Suprapubic skin (tissue), 4 donors: ENCODE data around the gene FAM171A2. TPM values are rescaled to one million over a fixed set of nuclear protein-coding genes. Genes with fewer than 3 reads are reported as not detected.
"Not testable (repeated sequence)": the region's sequence is repeated elsewhere in the genome, so short reads cannot be mapped to it uniquely, and the experiment has no call there.

Experiments used
- DNase-seq, 2 donors: peaks; one replicate each; pipeline ENCODE4 v3.0.0-alpha.2; 2019; ENCODE audit warnings: low spot score in 2 of 2
- H3K27ac ChIP-seq: fragments of 200-600 bp; sonication (generic); one replicate; pipeline ENCODE4 v1.5.1; 2019
- H3K27me3 ChIP-seq: fragments of 200-600 bp; sonication (generic); one replicate; pipeline ENCODE4 v1.5.1; 2019
- H3K36me3 ChIP-seq: fragments of 200-600 bp; sonication (generic); one replicate; pipeline ENCODE4 v1.5.1; 2019
- H3K4me1 ChIP-seq: fragments of 200-600 bp; sonication (generic); one replicate; pipeline ENCODE4 v1.5.1; 2019
- H3K4me3 ChIP-seq: fragments of 200-600 bp; sonication (generic); one replicate; pipeline ENCODE4 v1.5.1; 2019; ENCODE audit warnings: mild to moderate bottlenecking
- H3K9me3 ChIP-seq: fragments of 200-600 bp; sonication (generic); one replicate; pipeline ENCODE4 v1.5.1; 2019
- EP300 ChIP-seq: sonication (generic); formaldehyde crosslinking; IDR thresholded peaks from one replicate; pipeline ENCODE4 v1.6.1; 2017; ENCODE audit warnings: antibody characterized with exemption
- POLR2A ChIP-seq, 2 donors: fragments of 450-650 bp; IDR thresholded peaks; one replicate each; pipeline ENCODE4 v1.6.1; 2017; ENCODE audit warnings: antibody characterized with exemption in 2 of 2, mild to moderate bottlenecking in 2 of 2, moderate library complexity in 2 of 2
- POLR2AphosphoS5 ChIP-seq, 3 donors: sonication (generic); formaldehyde crosslinking; IDR thresholded peaks; one replicate each; pipeline ENCODE4 v1.6.1; 2017; ENCODE audit warnings: antibody characterized with exemption in 3 of 3
- WGBS: methylation state at CpG from one replicate; pipeline ENCODE4 v1.1.5; 2018; 5-methylcytosine and 5-hydroxymethylcytosine counted together
- total RNA-seq, 4 donors: library from RNA; depleted of rRNA; stranded (reverse); fragments of >200 nt; gene quantifications; one replicate each; pipeline ENCODE4 v1.1.0, GENCODE V29; 2016
- TF ChIP-seq, protein P1 (sequence below), 2 donors: fragments of 200-600 bp in 1 of 2; fragments of 450-650 bp in 1 of 2; sonication (generic) in 1 of 2; IDR thresholded peaks; one replicate each; pipeline ENCODE4 v1.5.1; 2016 to 2019; ENCODE audit warnings: antibody characterized with exemption in 2 of 2, mild to moderate bottlenecking in 1 of 2, moderate library complexity in 1 of 2

The FAM171A2 gene
- total RNA-seq, 4 donors from 2014 or later: 1.2 to 2.6 (median 1.5) TPM

DNA sequence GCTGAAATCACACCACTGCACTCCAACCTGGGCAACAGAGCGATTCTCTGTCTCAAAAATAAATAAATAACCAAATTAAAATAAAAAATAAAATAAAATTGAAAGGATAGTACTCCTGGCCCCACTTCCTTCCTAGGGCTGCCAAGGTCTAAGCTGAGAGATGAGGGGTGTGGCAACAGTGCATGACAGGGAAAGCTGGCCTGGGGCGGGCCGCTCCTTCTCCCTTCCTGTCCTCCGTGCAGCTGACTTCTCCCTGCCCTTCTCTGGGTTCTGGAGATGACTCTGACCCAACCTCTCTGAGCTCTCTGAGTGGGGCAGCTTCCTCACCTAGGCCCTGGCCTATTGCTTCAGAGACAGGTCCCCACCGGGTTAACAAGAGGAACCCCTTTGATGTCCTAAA lies 30.3 kb downstream of the FAM171A2 start:
- WGBS: 23% methylated on average over 5 of the region's 5 CpGs
- H3K36me3 ChIP-seq: no peaks in the 10 kb centered on the region
- H3K27me3 ChIP-seq: no peaks in the 10 kb centered on the region
- peak in 1 of 2 donors; percentile 65 for DNase-seq
- no peak overlapping the region for H3K4me3 ChIP-seq
- no peak overlapping the region for H3K27ac ChIP-seq
- no peak for TF ChIP-seq EP300
- TF ChIP-seq POLR2AphosphoS5 (IDR thresholded peaks at IDR 0.05): no peak
- no peaks in the 10 kb centered on the region for H3K9me3 ChIP-seq
- peaks cover 21% of the 10 kb centered on the region for H3K4me1 ChIP-seq

DNA sequence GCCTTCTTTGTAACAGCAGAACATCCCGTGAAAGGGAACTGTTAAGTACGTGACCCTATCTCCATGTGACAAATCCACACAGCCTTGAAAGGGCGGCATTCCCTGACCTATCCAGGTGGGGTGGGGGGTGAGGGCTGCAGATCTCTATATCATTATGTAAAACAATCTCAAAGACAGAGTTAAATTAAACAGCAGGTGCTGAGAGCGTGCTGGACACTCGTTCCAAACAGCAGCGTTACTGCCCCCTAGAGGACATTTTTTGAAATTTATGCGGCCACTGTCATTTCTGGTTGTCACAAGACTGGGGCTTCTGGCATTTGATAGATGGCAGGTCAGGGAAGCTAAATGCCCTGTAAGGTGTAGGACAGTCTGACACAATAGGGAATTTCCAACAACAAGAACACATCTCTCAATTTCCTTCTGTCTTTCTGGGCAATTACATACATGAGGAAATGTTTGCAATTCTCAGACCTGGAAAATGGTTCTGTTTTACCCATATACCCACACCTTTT lies 32.3 kb downstream of the FAM171A2 start:
- TF ChIP-seq POLR2AphosphoS5 (IDR thresholded peaks at IDR 0.05): no peak
- TF ChIP-seq, protein P1, sequence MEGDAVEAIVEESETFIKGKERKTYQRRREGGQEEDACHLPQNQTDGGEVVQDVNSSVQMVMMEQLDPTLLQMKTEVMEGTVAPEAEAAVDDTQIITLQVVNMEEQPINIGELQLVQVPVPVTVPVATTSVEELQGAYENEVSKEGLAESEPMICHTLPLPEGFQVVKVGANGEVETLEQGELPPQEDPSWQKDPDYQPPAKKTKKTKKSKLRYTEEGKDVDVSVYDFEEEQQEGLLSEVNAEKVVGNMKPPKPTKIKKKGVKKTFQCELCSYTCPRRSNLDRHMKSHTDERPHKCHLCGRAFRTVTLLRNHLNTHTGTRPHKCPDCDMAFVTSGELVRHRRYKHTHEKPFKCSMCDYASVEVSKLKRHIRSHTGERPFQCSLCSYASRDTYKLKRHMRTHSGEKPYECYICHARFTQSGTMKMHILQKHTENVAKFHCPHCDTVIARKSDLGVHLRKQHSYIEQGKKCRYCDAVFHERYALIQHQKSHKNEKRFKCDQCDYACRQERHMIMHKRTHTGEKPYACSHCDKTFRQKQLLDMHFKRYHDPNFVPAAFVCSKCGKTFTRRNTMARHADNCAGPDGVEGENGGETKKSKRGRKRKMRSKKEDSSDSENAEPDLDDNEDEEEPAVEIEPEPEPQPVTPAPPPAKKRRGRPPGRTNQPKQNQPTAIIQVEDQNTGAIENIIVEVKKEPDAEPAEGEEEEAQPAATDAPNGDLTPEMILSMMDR (IDR thresholded peaks at IDR 0.05): peak; percentile 77 to 79
- whole genome bisulfite sequencing: 5% methylated on average over 7 of the region's 7 CpGs
- no peaks in the 10 kb centered on the region for H3K27me3 ChIP-seq
- H3K36me3 ChIP-seq: no peaks in the 10 kb centered on the region
- H3K4me1 ChIP-seq: peaks cover 26% of the 10 kb centered on the region
- DNase-seq: no peak
- H3K27ac ChIP-seq: no peak overlapping the region
- no peaks in the 10 kb centered on the region for H3K9me3 ChIP-seq
- no peak overlapping the region for H3K4me3 ChIP-seq

DNA sequence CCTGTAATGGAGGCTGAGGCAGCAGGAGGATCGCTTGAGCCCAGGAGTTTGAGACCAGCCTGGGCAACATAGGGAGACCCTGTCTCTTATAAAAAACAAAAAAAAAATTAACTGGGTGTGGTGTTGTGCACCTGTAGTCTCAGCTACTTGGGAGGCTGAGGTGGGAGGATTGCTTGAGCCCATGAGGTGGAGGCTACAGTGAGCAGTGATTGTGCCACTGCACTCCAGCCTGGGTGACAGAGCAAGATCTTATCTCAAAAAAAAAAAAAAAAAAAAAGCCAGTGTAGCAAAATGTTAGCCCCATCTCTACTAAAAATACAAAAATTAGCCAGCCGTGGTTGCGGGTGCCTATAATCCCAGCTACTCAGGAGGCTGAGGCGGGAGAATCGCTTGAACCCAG lies 33.4 kb downstream of the FAM171A2 start:
- 92% methylated on average over 5 of the region's 5 CpGs for WGBS

DNA sequence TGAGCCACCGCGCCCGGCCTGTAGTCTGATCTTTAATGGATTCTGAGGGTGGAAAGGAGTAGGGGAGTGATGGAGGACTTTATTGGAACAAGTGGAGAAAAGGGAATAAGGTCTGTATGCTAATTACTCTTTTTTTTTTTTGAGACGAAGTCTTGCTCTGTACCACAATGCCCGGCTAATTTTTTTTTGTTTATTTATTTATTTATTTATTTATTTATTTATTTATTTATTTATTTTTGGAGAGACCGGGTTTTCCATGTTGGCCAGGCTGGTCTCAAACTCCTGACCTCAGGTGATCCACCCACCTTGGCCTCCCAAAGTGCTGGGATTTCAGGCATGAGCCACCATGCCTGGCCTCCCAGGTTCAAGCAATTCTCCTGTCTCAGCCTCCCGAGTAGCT lies 34.1 kb downstream of the FAM171A2 start:
- H3K36me3 ChIP-seq, H3K4me3 ChIP-seq, H3K27me3 ChIP-seq, H3K27ac ChIP-seq, H3K9me3 ChIP-seq, DNase-seq: not testable (repeated sequence)
- WGBS: 85% methylated on average over 7 of the region's 7 CpGs
- peaks cover 39% of the 10 kb centered on the region for H3K4me1 ChIP-seq

More for the DNA sequence above, 33.4 kb downstream of the FAM171A2 start:
- H3K27ac ChIP-seq, H3K27me3 ChIP-seq, H3K9me3 ChIP-seq, H3K36me3 ChIP-seq, DNase-seq, H3K4me3 ChIP-seq: not testable (repeated sequence)
- peaks cover 36% of the 10 kb centered on the region for H3K4me1 ChIP-seq

DNA sequence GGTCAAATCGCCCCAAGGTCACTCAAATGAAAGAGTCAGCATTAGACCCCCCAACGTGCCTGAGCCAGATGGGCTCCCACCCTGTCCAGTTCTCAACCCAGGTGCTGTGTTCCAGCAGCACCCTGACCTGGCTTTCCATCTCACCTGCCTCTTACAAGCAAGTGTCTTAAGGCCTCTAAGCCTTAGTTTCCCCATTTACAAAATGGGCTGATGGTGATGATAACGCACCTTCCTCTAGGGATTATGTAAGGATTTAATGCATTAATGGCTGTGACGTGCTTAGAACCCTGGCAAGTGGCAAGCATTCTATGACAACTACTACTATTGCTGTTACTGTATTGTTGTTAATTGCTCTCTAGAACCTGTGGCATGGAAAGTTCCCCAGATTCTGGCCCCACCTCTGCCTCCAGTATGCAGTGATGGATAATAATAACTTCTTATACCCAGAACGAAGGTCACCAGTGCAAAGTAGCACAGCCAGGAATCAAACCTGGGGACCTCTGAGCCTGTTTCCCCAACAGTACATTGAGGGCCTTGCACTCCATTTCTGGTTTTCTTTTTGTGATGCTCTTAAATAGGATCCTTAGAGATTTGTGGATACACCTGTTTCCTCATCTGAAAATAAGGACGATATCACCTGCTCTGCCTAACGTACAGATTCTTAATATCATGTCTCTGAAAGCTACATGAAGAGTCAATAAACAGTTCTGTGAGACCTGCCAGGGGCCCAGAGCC lies 35.8 kb downstream of the FAM171A2 start:
- WGBS: 57% methylated on average over 7 of the region's 7 CpGs
- Histone ChIP-seq H3K27me3 (no peaks in the 10 kb centered on the region), H3K27ac (no peak overlapping the region), H3K4me3 (no peak overlapping the region), H3K4me1 (peaks cover 46% of the 10 kb centered on the region), H3K9me3 (no peaks in the 10 kb centered on the region), H3K36me3 (no peaks in the 10 kb centered on the region)
- TF ChIP-seq EP300: no peak
- DNase-seq: no peak

DNA sequence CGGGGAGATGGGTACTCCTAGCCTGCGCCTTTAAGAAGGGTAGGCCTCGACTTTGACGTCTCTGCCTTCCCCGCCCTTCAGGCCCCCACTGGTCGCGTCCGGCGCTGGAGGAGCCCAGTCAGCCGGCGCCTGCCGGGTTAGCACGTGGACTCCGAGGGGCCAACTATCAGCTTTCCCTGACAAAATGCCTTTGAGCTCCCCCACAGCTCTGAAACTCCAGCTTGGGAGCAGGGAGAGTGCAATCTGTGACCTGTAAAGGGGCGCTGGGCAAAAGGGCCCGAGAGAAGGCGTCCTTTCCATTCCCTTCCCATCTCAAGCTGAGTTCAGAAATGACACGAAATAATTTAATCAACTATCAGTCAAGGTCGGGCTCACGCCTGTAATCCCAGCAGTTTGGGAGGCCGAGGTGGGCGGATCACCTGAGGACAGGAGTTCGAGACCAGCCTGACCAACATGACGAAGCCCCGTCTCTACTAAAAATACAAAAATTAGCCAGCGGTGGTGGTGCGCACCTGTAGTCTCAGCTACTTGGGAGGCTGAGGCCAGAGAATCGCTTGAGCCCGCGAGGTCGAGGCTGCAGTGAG lies 36.7 kb downstream of the FAM171A2 start:
- Histone ChIP-seq H3K36me3 (peaks cover 6% of the 10 kb centered on the region), H3K4me1 (peaks cover 48% of the 10 kb centered on the region), H3K9me3 (no peaks in the 10 kb centered on the region), H3K4me3 (peak overlapping the region; percentile 98), H3K27ac (peak overlapping the region; percentile 85), H3K27me3 (no peaks in the 10 kb centered on the region)
- DNase-seq: peak; percentile 98
- no peak for TF ChIP-seq POLR2A (IDR thresholded peaks at IDR 0.05)
- peak in 2 of 3 donors; percentile 4 to 47 for TF ChIP-seq POLR2AphosphoS5 (IDR thresholded peaks at IDR 0.05)
- TF ChIP-seq, protein P1 (IDR thresholded peaks at IDR 0.05): no peak
- TF ChIP-seq EP300: no peak
- WGBS: 33% methylated on average over 24 of the region's 31 CpGs

DNA sequence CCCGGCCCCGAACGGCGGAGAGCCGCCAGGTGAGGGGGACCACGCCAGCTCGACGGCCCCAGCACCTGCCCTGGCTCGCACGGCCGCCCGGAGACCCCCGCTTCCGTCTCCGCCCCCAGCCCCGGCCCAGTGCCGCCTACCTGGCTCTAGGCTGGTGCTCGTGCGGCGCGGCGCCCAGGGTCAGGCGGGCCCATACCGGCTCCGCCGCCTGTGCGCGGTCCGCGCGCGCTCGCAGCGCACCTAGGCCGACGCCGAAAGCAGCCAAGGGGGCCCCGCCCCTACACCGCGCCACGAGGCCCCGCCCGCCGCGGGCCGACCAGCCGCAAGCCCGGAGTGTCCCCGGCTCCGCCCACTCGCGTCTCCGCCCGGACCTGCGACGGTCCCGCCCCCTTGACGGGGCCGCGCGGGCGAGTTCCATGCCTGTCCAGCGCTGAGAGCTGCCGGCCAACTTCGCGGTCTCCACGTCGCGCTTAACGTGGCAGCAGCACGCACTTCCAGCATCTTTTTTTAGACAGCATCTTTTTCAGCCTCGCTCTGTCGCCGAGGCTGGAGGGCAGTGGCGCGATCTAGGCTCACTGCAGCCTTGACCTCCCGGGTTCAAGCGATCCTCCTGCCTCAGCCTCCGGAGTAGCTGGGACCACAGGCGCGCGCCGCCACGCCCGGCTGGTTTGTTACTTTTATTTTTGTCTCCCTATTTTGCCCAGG lies 38.9 kb downstream of the FAM171A2 start, which contains the start of gene SLC25A39:
Gene SLC25A39 (minus strand): TSS at position 253 of the 705 bp plus-strand sequence. CDS start 1,261 bp downstream, outside the sequence.
- TF ChIP-seq, protein P1 (IDR thresholded peaks at IDR 0.05): no peak
- TF ChIP-seq EP300: no peak
- TF ChIP-seq POLR2AphosphoS5 (IDR thresholded peaks at IDR 0.05): peak in 1 of 3 donors; percentile 15
- no peak for TF ChIP-seq POLR2A (IDR thresholded peaks at IDR 0.05)
- 0% methylated on average over 45 of the region's 85 CpGs for WGBS
- peaks cover 38% of the 10 kb centered on the region for H3K4me1 ChIP-seq

More for the DNA sequence above, 38.9 kb downstream of the FAM171A2 start, which contains the start of gene SLC25A39:
- Histone ChIP-seq H3K4me3 (peak within 1 kb of the TSS; percentile 98), H3K36me3 (peaks cover 29% of the 10 kb centered on the region), H3K9me3 (no peaks in the 10 kb centered on the region), H3K27ac (peak within 1 kb of the TSS; percentile 85), H3K27me3 (no peaks in the 10 kb centered on the region)
- DNase-seq: peak; percentile 95 to 96
